Measurements from ENCODE around the gene CDH15. TPM values are rescaled to one million over a fixed set of nuclear protein-coding genes. Genes with fewer than 3 reads are reported as not detected.

CDH15 gene
- total and polyA plus RNA-seq, 2 of the 13 experiments (the other 11 are each of a cell fraction or from before 2014, with no cell fraction given), result 0.74 to 2.2 TPM

DNA sequence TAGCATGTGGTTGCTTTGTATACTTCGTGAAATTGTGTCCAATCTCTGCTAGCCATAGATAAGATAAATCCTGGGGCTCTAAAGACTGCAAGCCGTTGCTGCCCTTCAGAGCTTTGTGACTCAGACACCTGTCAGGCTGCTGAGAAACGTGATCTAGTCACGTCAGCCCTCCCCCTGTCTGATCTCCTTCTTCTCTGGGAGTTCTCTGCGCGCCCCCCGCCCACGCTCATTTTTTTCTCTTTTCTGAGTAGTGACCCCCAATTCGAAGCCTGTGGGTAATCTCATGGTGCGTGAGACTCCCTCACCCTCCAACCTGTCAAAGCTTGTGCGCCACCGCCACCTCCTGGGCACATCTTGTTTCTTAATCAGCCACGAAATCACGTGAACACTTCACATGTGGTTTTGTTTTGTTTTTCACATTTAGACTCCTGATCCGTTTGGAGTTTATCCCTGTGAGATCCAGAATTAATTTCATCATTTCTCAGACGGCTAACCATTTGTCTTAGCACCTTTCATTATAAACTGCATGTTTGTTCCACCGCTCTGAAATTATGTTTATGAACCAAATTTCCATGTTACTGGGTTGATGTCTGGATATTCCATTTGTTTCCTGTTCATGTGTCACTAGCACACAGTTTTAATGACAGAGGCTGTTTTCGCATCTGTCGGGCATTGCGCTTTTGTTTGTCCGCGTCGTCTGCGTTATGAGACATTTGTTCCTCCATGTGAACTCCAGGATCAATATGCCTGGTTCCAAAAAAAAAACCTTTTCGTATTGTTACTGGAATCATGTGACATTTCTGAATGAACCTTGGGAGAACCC lies 45.0 kb downstream of the CDH15 start (continued):
- TF ChIP-seq ZNF644 (CRISPR knock-in tag; IDR thresholded peaks at IDR 0.05; ENCODE audit: low read depth) (no peak), ZBTB20 (CRISPR knock-in tag; IDR thresholded peaks at IDR 0.05; ENCODE audit: borderline replicate concordance, low read depth) (no peak), FOXK2 (IDR thresholded peaks at IDR 0.05) (peak; percentile 88), U2AF2 (IDR thresholded peaks at IDR 0.05; ENCODE audit: low read depth, low read length) (no peak), ZSCAN21 (CRISPR knock-in tag; IDR thresholded peaks at IDR 0.05; ENCODE audit: borderline replicate concordance) (no peak), ZNF333 (CRISPR knock-in tag; IDR thresholded peaks at IDR 0.05; ENCODE audit: borderline replicate concordance) (no peak), PATZ1 (CRISPR knock-in tag; IDR thresholded peaks at IDR 0.05) (peak; percentile 51), POLR2AphosphoS2 (IDR thresholded peaks at IDR 0.05; ENCODE audit: low read depth, low read length) (no peak), MXD4 (CRISPR knock-in tag; IDR thresholded peaks at IDR 0.05) (peak; percentile 81; the same call in 1 of the 2 replicates), ZNF232 (CRISPR knock-in tag; IDR thresholded peaks at IDR 0.05; ENCODE audit: borderline replicate concordance) (no peak), ZNF749 (CRISPR knock-in tag; IDR thresholded peaks at IDR 0.05; ENCODE audit: borderline replicate concordance) (no peak), ZBTB49 (CRISPR knock-in tag; IDR thresholded peaks at IDR 0.05; ENCODE audit: borderline replicate concordance) (no peak), FOXK1 (CRISPR knock-in tag; IDR thresholded peaks at IDR 0.05; ENCODE audit: borderline replicate concordance, low read depth) (peak; percentile 86; the same call in 1 of the 2 replicates), GATAD1 (CRISPR knock-in tag; IDR thresholded peaks at IDR 0.05) (peak; percentile 86), KLF16 (CRISPR knock-in tag; IDR thresholded peaks at IDR 0.05) (peak in 1 of 2 experiments; percentile 61; a peak in 1 of 4 replicates), IKZF5 (CRISPR knock-in tag; IDR thresholded peaks at IDR 0.05) (peak; percentile 61; the same call in 1 of the 2 replicates), MED13 (CRISPR knock-in tag; IDR thresholded peaks at IDR 0.05) (no peak), CBX5 (CRISPR knock-in tag; IDR thresholded peaks at IDR 0.05; ENCODE audit: borderline replicate concordance) (peak; percentile 41; the same call in 1 of the 2 replicates), ZNF512 (CRISPR knock-in tag; IDR thresholded peaks at IDR 0.05) (no peak)
- TF ChIP-seq, protein P1, sequence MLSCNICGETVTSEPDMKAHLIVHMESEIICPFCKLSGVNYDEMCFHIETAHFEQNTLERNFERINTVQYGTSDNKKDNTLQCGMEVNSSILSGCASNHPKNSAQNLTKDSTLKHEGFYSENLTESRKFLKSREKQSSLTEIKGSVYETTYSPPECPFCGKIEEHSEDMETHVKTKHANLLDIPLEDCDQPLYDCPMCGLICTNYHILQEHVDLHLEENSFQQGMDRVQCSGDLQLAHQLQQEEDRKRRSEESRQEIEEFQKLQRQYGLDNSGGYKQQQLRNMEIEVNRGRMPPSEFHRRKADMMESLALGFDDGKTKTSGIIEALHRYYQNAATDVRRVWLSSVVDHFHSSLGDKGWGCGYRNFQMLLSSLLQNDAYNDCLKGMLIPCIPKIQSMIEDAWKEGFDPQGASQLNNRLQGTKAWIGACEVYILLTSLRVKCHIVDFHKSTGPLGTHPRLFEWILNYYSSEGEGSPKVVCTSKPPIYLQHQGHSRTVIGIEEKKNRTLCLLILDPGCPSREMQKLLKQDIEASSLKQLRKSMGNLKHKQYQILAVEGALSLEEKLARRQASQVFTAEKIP (CRISPR knock-in tag; IDR thresholded peaks at IDR 0.05; ENCODE audit: borderline replicate concordance), result no peak
